ENCODE data around the gene TMEM219. TPM values are rescaled to one million over a fixed set of nuclear protein-coding genes. Genes with fewer than 3 reads are reported as not detected.

The TMEM219 gene, protein sequence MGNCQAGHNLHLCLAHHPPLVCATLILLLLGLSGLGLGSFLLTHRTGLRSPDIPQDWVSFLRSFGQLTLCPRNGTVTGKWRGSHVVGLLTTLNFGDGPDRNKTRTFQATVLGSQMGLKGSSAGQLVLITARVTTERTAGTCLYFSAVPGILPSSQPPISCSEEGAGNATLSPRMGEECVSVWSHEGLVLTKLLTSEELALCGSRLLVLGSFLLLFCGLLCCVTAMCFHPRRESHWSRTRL
- 92.1 and 139 TPM in 2 replicates for total RNA-seq

DNA sequence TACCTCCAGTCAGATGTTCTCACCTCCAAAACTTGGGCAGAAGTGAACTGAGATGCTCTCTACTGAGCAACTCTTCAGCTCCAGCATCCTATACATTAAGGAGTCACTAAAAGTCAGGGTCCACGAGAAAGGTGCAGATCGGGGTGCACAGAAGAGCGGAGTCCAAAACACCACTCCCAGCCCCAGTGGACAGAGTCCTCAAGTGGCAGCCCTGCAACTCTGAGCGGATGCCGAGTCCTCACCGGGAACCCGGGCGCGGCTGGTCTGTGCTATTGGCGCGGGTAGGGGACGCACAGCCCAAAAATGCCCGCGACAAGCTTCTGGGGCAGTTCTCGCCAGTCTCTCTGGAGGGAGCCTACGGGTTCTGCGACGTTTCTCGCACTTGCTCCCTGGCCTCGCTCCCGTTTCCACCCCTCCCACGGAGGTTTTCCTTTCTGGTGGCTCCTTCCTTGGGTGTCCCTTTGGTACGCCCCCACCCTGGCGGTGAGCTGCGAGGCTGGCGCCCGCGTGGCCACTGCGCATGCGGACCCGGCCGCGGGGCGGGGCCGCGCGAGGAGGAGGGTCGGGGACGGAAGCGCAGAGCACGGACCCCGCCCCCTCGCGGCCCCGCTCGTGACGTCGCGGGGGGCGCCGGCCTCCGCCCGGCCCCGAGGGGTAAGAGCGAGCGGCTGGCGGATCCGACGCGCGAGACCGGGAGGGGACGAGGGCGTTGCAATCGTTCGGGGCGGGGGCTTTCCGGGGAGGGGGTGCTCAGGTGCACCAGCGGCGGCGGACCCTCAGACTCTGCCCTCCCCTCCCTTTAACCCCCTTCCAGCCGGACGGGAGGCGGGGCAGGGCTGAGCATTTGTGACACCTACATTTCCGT, at the start of gene TMEM219:
TSS of gene TMEM219 (plus strand) at position 601 of the 865 bp plus-strand sequence. CDS start 1,065 bp downstream, outside the sequence.
- DNase-seq (ENCODE audit: low read depth): no peak
- TF ChIP-seq, protein P1, sequence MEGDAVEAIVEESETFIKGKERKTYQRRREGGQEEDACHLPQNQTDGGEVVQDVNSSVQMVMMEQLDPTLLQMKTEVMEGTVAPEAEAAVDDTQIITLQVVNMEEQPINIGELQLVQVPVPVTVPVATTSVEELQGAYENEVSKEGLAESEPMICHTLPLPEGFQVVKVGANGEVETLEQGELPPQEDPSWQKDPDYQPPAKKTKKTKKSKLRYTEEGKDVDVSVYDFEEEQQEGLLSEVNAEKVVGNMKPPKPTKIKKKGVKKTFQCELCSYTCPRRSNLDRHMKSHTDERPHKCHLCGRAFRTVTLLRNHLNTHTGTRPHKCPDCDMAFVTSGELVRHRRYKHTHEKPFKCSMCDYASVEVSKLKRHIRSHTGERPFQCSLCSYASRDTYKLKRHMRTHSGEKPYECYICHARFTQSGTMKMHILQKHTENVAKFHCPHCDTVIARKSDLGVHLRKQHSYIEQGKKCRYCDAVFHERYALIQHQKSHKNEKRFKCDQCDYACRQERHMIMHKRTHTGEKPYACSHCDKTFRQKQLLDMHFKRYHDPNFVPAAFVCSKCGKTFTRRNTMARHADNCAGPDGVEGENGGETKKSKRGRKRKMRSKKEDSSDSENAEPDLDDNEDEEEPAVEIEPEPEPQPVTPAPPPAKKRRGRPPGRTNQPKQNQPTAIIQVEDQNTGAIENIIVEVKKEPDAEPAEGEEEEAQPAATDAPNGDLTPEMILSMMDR (conservative IDR thresholded peaks at IDR 0.05; ENCODE audit: low read depth, low read length): peak; percentile 32
- peak within 1 kb of the TSS; percentile 64 for H3K4me3 ChIP-seq (ENCODE audit: low read depth, low read length)

- TF ChIP-seq, protein P1 (conservative IDR thresholded peaks at IDR 0.05; ENCODE audit: low read depth, low read length): no peak
- no peak overlapping the region for H3K4me3 ChIP-seq (ENCODE audit: low read depth, low read length)
- DNase-seq (ENCODE audit: low read depth): no peak
These were observed 49.8 kb upstream of the TMEM219 start for GRCh38 chr16:29912087-29912486.

GRCh38 chr16:29913514-29913913, 48.4 kb upstream of the TMEM219 start:
- H3K4me3 ChIP-seq (ENCODE audit: low read depth, low read length): no peak overlapping the region
- no peak for DNase-seq (ENCODE audit: low read depth)
- TF ChIP-seq, protein P1 (conservative IDR thresholded peaks at IDR 0.05; ENCODE audit: low read depth, low read length): no peak

GRCh38 chr16:29915590-29916247, 46.2 kb upstream of the TMEM219 start:
- peak; percentile 53 for DNase-seq (ENCODE audit: low read depth)
- TF ChIP-seq, protein P1 (conservative IDR thresholded peaks at IDR 0.05; ENCODE audit: low read depth, low read length): no peak
- H3K4me3 ChIP-seq (ENCODE audit: low read depth, low read length): no peak overlapping the region

DNA sequence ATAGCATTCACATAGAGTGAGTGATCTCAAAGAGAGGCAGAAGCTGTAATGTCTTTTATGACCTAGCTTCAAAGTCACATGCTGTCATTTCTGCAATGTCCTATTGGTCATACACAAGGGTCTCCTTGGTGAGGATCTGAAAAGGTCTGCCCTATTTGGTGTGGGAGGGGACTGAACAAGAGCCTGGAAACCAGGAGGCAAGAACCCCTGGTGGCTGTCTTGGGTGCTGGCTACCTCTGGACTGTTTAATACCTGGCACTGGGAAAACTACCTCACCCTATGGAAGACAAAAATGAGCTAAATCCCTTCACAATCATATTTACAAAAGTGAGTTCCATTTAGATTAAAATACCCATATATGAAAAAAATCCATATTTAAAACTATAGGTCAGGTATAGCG, 44.9 kb upstream of the TMEM219 start:
- H3K4me3 ChIP-seq (ENCODE audit: low read depth, low read length): no peak overlapping the region
- TF ChIP-seq, protein P1 (conservative IDR thresholded peaks at IDR 0.05; ENCODE audit: low read depth, low read length): peak; percentile 25
- no peak for DNase-seq (ENCODE audit: low read depth)

- H3K4me3 ChIP-seq (ENCODE audit: low read depth, low read length): no peak overlapping the region
- no peak for DNase-seq (ENCODE audit: low read depth)
- TF ChIP-seq, protein P1 (conservative IDR thresholded peaks at IDR 0.05; ENCODE audit: low read depth, low read length): no peak
These were observed 41.4 kb upstream of the TMEM219 start for GRCh38 chr16:29920288-29921033.
